Smooth muscle cell (in vitro differentiated cells): ENCODE results near the gene WWP2. TPM values are rescaled to one million over a fixed set of nuclear protein-coding genes. Genes with fewer than 3 reads are reported as not detected.

Source experiments
- DNase-seq: peaks from one replicate; lab custom pipeline; 2025; ENCODE audit not compliant: unreplicated experiment; lab: John Stamatoyannopoulos, UW
- H2AFZ ChIP-seq: fragments of 200-600 bp; sonication (generic); 2 replicates; pipeline ENCODE4 v1.6.0; 2016; ENCODE audit warnings: antibody characterized with exemption, low read depth, mild to moderate bottlenecking
- H3F3A ChIP-seq: fragments of 200-600 bp; sonication (generic); 2 replicates; pipeline ENCODE4 v1.6.0; 2017; ENCODE audit warnings: antibody characterized with exemption, low read depth
- H3K27ac ChIP-seq: fragments of 200-600 bp; sonication (generic); 2 replicates; pipeline ENCODE4 v1.5.1; 2016; ENCODE audit warnings: low read depth, mild to moderate bottlenecking
- H3K27me3 ChIP-seq: fragments of 200-600 bp; sonication (generic); 2 replicates; pipeline ENCODE4 v1.6.1; 2016; ENCODE audit warnings: low read depth, mild to moderate bottlenecking
- H3K36me3 ChIP-seq: fragments of 200-600 bp; sonication (generic); 2 replicates; pipeline ENCODE4 v1.5.1; 2016; ENCODE audit warnings: low read depth
- H3K4me1 ChIP-seq: fragments of 200-600 bp; sonication (generic); 2 replicates; pipeline ENCODE4 v1.5.1; 2016; ENCODE audit warnings: low read depth
- H3K4me2 ChIP-seq: fragments of 200-600 bp; sonication (generic); 2 replicates; pipeline ENCODE4 v1.6.0; 2016; ENCODE audit warnings: mild to moderate bottlenecking
- H3K4me3 ChIP-seq: fragments of 200-600 bp; sonication (generic); 2 replicates; pipeline ENCODE4 v1.5.1; 2016; ENCODE audit warnings: mild to moderate bottlenecking
- H3K79me2 ChIP-seq: fragments of 200-600 bp; sonication (generic); 2 replicates; pipeline ENCODE4 v1.6.0; 2016; ENCODE audit warnings: low read depth, mild to moderate bottlenecking
- H3K9ac ChIP-seq: fragments of 200-600 bp; sonication (generic); 2 replicates; pipeline ENCODE4 v1.6.0; 2016; ENCODE audit warnings: low read depth
- H3K9me3 ChIP-seq: fragments of 200-600 bp; sonication (generic); replicated peaks from 2 replicates; pipeline ENCODE4 v1.5.1; 2016; ENCODE audit warnings: low read depth
- H4K20me1 ChIP-seq: fragments of 200-600 bp; sonication (generic); 2 replicates; pipeline ENCODE4 v1.6.0; 2016; ENCODE audit warnings: low read depth
- CTCF ChIP-seq: fragments of 200-600 bp; sonication (generic); IDR thresholded peaks from 2 replicates; pipeline ENCODE4 v1.5.1; 2017; ENCODE audit warnings: borderline replicate concordance, mild to moderate bottlenecking, antibody characterized with exemption; ENCODE audit not compliant: insufficient read depth, poor library complexity, severe bottlenecking
- WGBS: methylation state at CpG from one replicate; pipeline ENCODE4 v1.1.7; 2016; ENCODE audit warnings: low lambda C conversion rate; 5-methylcytosine and 5-hydroxymethylcytosine counted together
- polyA plus RNA-seq: library from polyadenylated mRNA; unstranded; fragments of >200 nt; fragmentation: Nextera tagmentation; extraction: Ambion mirVana; gene quantifications from 2 replicates; pipeline ENCODE4 v1.2.1, GENCODE V29; 2016
- total RNA-seq: library from RNA; depleted of rRNA; stranded (reverse); fragments of >200 nt; gene quantifications from 2 replicates; pipeline ENCODE4 v1.2.3, GENCODE V29; 2014

Gene WWP2
- total and polyA plus RNA-seq, 2 experiments from 2014 or later = 7.8 to 9.0 TPM

- no peaks in the 10 kb centered on the region for H4K20me1 ChIP-seq
- H3K36me3 ChIP-seq = peaks cover 11% of the 10 kb centered on the region
- no peaks in the 10 kb centered on the region for H3K79me2 ChIP-seq
- no peak overlapping the region for H3K4me2 ChIP-seq
- TF ChIP-seq CTCF = no peak
- peaks cover 3% of the 10 kb centered on the region for H3K9me3 ChIP-seq
- 86% methylated on average over 8 of the region's 8 CpGs for WGBS
- no peak overlapping the region for H3K4me3 ChIP-seq
- no peak overlapping the region for H3K9ac ChIP-seq
- DNase-seq = no peak
- H3K4me1 ChIP-seq = no peaks in the 10 kb centered on the region
- H3K27me3 ChIP-seq = no peaks in the 10 kb centered on the region
- no peak overlapping the region for H3K27ac ChIP-seq
- no peaks in the 10 kb centered on the region for H3F3A ChIP-seq
- no peak overlapping the region for H2AFZ ChIP-seq
Observed at GRCh38 chr16:69874271-69874670, 112.1 kb downstream of the WWP2 start.

- peaks cover 11% of the 10 kb centered on the region for H3K9me3 ChIP-seq
- no peak overlapping the region for H3K4me3 ChIP-seq
- peaks cover 11% of the 10 kb centered on the region for H3K36me3 ChIP-seq
- H3K27me3 ChIP-seq = no peaks in the 10 kb centered on the region
- TF ChIP-seq CTCF = no peak
- no peak overlapping the region for H3K9ac ChIP-seq
- no peak overlapping the region for H3K27ac ChIP-seq
- H4K20me1 ChIP-seq = no peaks in the 10 kb centered on the region
- 85% methylated on average over 10 of the region's 10 CpGs for WGBS
- no peaks in the 10 kb centered on the region for H3K79me2 ChIP-seq
- no peak for DNase-seq
- H3K4me2 ChIP-seq = no peak overlapping the region
- H2AFZ ChIP-seq = no peak overlapping the region
- H3F3A ChIP-seq = no peaks in the 10 kb centered on the region
- H3K4me1 ChIP-seq = no peaks in the 10 kb centered on the region
Observed at GRCh38 chr16:69880640-69881133, 118.6 kb downstream of the WWP2 start.

- Histone ChIP-seq H3K27me3 (no peaks in the 10 kb centered on the region), H3F3A (no peaks in the 10 kb centered on the region), H3K4me2 (no peak overlapping the region), H3K4me3 (no peak overlapping the region), H3K9me3 (peaks cover 11% of the 10 kb centered on the region), H3K4me1 (no peaks in the 10 kb centered on the region), H2AFZ (no peak overlapping the region), H4K20me1 (no peaks in the 10 kb centered on the region), H3K27ac (no peak overlapping the region), H3K9ac (no peak overlapping the region), H3K36me3 (peaks cover 11% of the 10 kb centered on the region), H3K79me2 (no peaks in the 10 kb centered on the region)
- DNase-seq = no peak
- WGBS = 93% methylated on average over 4 of the region's 4 CpGs
- no peak for TF ChIP-seq CTCF
Observed at GRCh38 chr16:69881141-69881540, 119.0 kb downstream of the WWP2 start.

- no peaks in the 10 kb centered on the region for H3K79me2 ChIP-seq
- no peak overlapping the region for H3K4me3 ChIP-seq
- DNase-seq = no peak
- H3K9me3 ChIP-seq = peaks cover 8% of the 10 kb centered on the region
- H3K36me3 ChIP-seq = no peaks in the 10 kb centered on the region
- H3K27me3 ChIP-seq = no peaks in the 10 kb centered on the region
- 95% methylated on average over 5 of the region's 5 CpGs for WGBS
- no peak for TF ChIP-seq CTCF
- no peak overlapping the region for H2AFZ ChIP-seq
- no peak overlapping the region for H3K9ac ChIP-seq
- H3K4me1 ChIP-seq = no peaks in the 10 kb centered on the region
- H3F3A ChIP-seq = no peaks in the 10 kb centered on the region
- H3K27ac ChIP-seq = no peak overlapping the region
- no peaks in the 10 kb centered on the region for H4K20me1 ChIP-seq
- H3K4me2 ChIP-seq = no peak overlapping the region
Observed at GRCh38 chr16:69883744-69884143, 121.6 kb downstream of the WWP2 start.
